ENCODE measurements around the gene HSD17B1. TPM values are rescaled to one million over a fixed set of nuclear protein-coding genes. Genes with fewer than 3 reads are reported as not detected.
"Not testable (repeated sequence)": the region's sequence is repeated elsewhere in the genome, so short reads cannot be mapped to it uniquely, and the experiment has no call there.

HSD17B1 gene
- total and polyA plus RNA-seq, 7 donors, result 0.16 to 5.3 (median 1.4) TPM

DNA sequence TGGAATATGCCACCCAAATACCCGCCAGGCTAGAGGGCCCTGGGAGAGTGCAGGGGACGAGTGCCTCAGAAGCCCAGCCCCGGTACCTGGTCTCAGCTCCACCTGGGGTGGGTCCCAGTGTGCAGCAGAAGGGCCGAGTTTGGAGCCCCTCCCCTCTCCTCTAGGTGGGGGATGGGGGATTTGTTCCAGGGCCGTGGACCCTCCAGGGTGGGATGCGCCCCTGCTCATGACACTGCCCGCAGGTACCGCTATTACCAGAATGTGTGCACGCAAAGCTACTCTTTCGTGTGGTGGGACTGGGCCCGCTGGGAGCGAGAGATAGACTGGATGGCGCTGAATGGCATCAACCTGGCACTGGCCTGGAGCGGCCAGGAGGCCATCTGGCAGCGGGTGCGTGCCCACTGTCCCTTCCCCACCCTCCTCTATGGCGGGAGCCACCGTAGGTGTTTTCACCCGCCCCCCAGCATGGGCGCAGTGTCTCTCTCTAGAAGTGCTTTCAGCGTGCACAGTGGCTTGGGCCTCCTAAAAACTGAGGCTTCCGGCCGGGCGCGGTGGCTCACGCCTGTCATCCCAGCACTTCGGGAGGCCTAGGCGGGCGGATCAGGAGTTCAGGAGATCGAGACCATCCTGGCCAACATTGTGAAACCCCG lies 15.4 kb upstream of the HSD17B1 start:
- intact Hi-C loops (cut with DNase I), result no loop called here
- no peak for TF ChIP-seq POLR2AphosphoS5 (IDR thresholded peaks at IDR 0.05)
- no peak for TF ChIP-seq POLR2A (IDR thresholded peaks at IDR 0.05)
- TF ChIP-seq, protein P1, sequence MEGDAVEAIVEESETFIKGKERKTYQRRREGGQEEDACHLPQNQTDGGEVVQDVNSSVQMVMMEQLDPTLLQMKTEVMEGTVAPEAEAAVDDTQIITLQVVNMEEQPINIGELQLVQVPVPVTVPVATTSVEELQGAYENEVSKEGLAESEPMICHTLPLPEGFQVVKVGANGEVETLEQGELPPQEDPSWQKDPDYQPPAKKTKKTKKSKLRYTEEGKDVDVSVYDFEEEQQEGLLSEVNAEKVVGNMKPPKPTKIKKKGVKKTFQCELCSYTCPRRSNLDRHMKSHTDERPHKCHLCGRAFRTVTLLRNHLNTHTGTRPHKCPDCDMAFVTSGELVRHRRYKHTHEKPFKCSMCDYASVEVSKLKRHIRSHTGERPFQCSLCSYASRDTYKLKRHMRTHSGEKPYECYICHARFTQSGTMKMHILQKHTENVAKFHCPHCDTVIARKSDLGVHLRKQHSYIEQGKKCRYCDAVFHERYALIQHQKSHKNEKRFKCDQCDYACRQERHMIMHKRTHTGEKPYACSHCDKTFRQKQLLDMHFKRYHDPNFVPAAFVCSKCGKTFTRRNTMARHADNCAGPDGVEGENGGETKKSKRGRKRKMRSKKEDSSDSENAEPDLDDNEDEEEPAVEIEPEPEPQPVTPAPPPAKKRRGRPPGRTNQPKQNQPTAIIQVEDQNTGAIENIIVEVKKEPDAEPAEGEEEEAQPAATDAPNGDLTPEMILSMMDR (IDR thresholded peaks at IDR 0.05), result no peak
- TF ChIP-seq EP300 (IDR thresholded peaks at IDR 0.05), result no peak
- H3K27ac ChIP-seq, result peak overlapping the region; percentile 90 to 96 (median 94)
- peaks cover 0 to 25% (median 19%) of the 10 kb centered on the region in 4 donors for H3K4me1 ChIP-seq
- no peaks in the 10 kb centered on the region for H3K27me3 ChIP-seq
- peaks cover 0 to 41% (median 15%) of the 10 kb centered on the region in 4 donors for H3K36me3 ChIP-seq
- no peaks in the 10 kb centered on the region for H3K9me3 ChIP-seq
- 85 to 88% methylated on average over 30 to 31 of the region's 31 CpGs for WGBS, 2 donors
- no peak for DNase-seq
- peak overlapping the region; percentile 43 to 76 (median 60) for H3K4me3 ChIP-seq

GRCh38 chr17:42537826-42538451 lies 14.8 kb upstream of the HSD17B1 start:
- Histone ChIP-seq H3K27ac (peak overlapping the region in 2 of 4 donors; percentile 90 to 96), H3K27me3 (no peaks in the 10 kb centered on the region), H3K9me3 (no peaks in the 10 kb centered on the region), H3K4me3 (no peak overlapping the region), H3K4me1 (peaks cover 0 to 21% (median 19%) of the 10 kb centered on the region in 4 donors), H3K36me3 (peaks cover 0 to 47% (median 18%) of the 10 kb centered on the region in 4 donors)
- intact Hi-C loops (cut with DNase I), result no loop called here
- DNase-seq, result no peak
- no peak for TF ChIP-seq POLR2A (IDR thresholded peaks at IDR 0.05)
- TF ChIP-seq, protein P1 (IDR thresholded peaks at IDR 0.05), result no peak
- TF ChIP-seq POLR2AphosphoS5 (IDR thresholded peaks at IDR 0.05), result no peak
- TF ChIP-seq EP300 (IDR thresholded peaks at IDR 0.05), result no peak
- WGBS, 2 donors, result 91 to 97% methylated on average over 5 of the region's 5 CpGs

GRCh38 chr17:42538482-42538881 lies 14.2 kb upstream of the HSD17B1 start:
- H3K4me3 ChIP-seq, result no peak overlapping the region
- DNase-seq, result no peak
- H3K4me1 ChIP-seq, result peaks cover 0 to 21% (median 19%) of the 10 kb centered on the region in 4 donors
- H3K9me3 ChIP-seq, result no peaks in the 10 kb centered on the region
- H3K27me3 ChIP-seq, result no peaks in the 10 kb centered on the region
- WGBS, 2 donors, result 96% methylated on average over 14 of the region's 14 CpGs
- intact Hi-C loops (cut with DNase I), result no loop called here
- TF ChIP-seq POLR2AphosphoS5 (IDR thresholded peaks at IDR 0.05), result no peak
- TF ChIP-seq POLR2A (IDR thresholded peaks at IDR 0.05), result no peak
- no peak for TF ChIP-seq EP300 (IDR thresholded peaks at IDR 0.05)
- TF ChIP-seq, protein P1 (IDR thresholded peaks at IDR 0.05), result no peak
- H3K27ac ChIP-seq, result no peak overlapping the region
- H3K36me3 ChIP-seq, result peaks cover 0 to 53% (median 20%) of the 10 kb centered on the region in 4 donors

DNA sequence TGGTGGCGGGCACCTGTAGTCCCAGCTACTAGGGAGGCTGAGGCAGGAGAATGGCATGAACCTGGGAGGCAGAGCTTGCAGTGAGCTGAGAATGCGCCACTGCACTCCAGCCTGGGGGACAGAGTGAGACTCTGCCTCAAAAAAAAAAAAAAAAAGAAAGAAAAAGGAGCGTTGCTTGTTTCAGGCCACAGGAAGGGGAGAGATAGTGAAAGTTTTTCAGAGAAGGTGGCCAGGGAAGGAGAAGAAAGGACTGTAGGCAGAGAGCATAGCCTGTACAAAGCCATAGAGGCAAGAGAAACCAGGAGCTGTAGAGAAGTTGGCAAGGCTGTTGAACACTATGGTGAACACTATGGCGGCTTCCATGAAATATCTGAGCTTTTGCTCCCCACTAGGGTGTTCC lies 12.2 kb upstream of the HSD17B1 start:
- intact Hi-C loops (cut with DNase I); H3K9me3 ChIP-seq; H3K4me3 ChIP-seq; H3K27ac ChIP-seq; DNase-seq; H3K27me3 ChIP-seq: not testable (repeated sequence)
- 93 to 97% methylated on average over 4 of the region's 4 CpGs for WGBS, 2 donors
- Histone ChIP-seq H3K36me3 (peaks cover 0 to 62% (median 20%) of the 10 kb centered on the region in 4 donors), H3K4me1 (peaks cover 0 to 15% (median 12%) of the 10 kb centered on the region in 4 donors)

- peaks cover 0 to 62% (median 20%) of the 10 kb centered on the region in 4 donors for H3K36me3 ChIP-seq
- no peak for DNase-seq
- peaks cover 0 to 11% (median 9%) of the 10 kb centered on the region in 4 donors for H3K4me1 ChIP-seq
- H3K9me3 ChIP-seq, result no peaks in the 10 kb centered on the region
- no peak overlapping the region for H3K27ac ChIP-seq
- WGBS, 2 donors, result 58 to 72% methylated on average over 17 of the region's 17 CpGs
- intact Hi-C loops (cut with DNase I), result no loop called here
- H3K27me3 ChIP-seq, result no peaks in the 10 kb centered on the region
- TF ChIP-seq POLR2AphosphoS5 (IDR thresholded peaks at IDR 0.05) (no peak), EP300 (IDR thresholded peaks at IDR 0.05) (no peak), POLR2A (IDR thresholded peaks at IDR 0.05) (no peak)
- TF ChIP-seq, protein P1 (IDR thresholded peaks at IDR 0.05), result no peak
- no peak overlapping the region for H3K4me3 ChIP-seq
These were observed 11.5 kb upstream of the HSD17B1 start for GRCh38 chr17:42541041-42541833.

Measured in sigmoid colon (tissue), 7 donors.